Endothelial cell of umbilical vein (primary cell): ENCODE measurements around the gene BCL3.
A peak's percentile ranks its signal among the peaks of the same experiment; 100 is the strongest.

ENCODE experiments used
- CTCF ChIP-seq, 2 donors: IDR thresholded peaks; 1 replicate in 1 of 2; 2 replicates in 1 of 2; pipeline ENCODE4 v1.5.1; 2011; ENCODE audit warnings: low read length in 2 of 2, mild to moderate bottlenecking in 2 of 2, moderate library complexity in 2 of 2, control low read depth in 1 of 2, inconsistent platforms in 1 of 2, low read depth in 1 of 2; ENCODE audit not compliant: insufficient read depth in 1 of 2; ENCODE audit errors: extremely low read depth in 1 of 2
- MYC ChIP-seq: IDR thresholded peaks from one replicate; pipeline ENCODE4 v1.6.1; 2011; ENCODE audit warnings: mild to moderate bottlenecking, low read depth, low read length
- POLR2A ChIP-seq: IDR thresholded peaks from 2 replicates; pipeline ENCODE4 v1.6.1; 2012; ENCODE audit warnings: low read depth, mild to moderate bottlenecking, control low read depth, low read length
- POLR2AphosphoS5 ChIP-seq: IDR thresholded peaks from 2 replicates; pipeline ENCODE4 v1.6.1; 2012; ENCODE audit warnings: low read depth, mild to moderate bottlenecking, control low read depth, low read length, moderate library complexity; ENCODE audit not compliant: insufficient read depth

- no peak for TF ChIP-seq MYC
- TF ChIP-seq CTCF (IDR thresholded peaks at IDR 0.05; ENCODE audit: extremely low read depth in 1 of 2, insufficient read depth in 1 of 2, low read depth in 1 of 2, low read length in 2 of 2): peak; percentile 45 to 61
- TF ChIP-seq POLR2AphosphoS5: no peak
- no peak for TF ChIP-seq POLR2A
Observed at GRCh38 chr19:44807652-44808462, 59.3 kb downstream of the BCL3 start.
